GM19239 (cell line): Measurements from ENCODE around the gene ADGRA1.
"Not testable (repeated sequence)": the region's sequence is repeated elsewhere in the genome, so short reads cannot be mapped to it uniquely, and the experiment has no call there.

Experiments
- DNase-seq: peaks from one replicate; pipeline ENCODE4 v3.0.0; 2011; ENCODE audit warnings: low spot score; ENCODE audit not compliant: insufficient read length
- FAIRE-seq: peaks from 2 replicates; lab custom pipeline; 2011; peaks lifted over from hg19 to GRCh38; lab: Jason Lieb, UNC

Gene ADGRA1

DNA sequence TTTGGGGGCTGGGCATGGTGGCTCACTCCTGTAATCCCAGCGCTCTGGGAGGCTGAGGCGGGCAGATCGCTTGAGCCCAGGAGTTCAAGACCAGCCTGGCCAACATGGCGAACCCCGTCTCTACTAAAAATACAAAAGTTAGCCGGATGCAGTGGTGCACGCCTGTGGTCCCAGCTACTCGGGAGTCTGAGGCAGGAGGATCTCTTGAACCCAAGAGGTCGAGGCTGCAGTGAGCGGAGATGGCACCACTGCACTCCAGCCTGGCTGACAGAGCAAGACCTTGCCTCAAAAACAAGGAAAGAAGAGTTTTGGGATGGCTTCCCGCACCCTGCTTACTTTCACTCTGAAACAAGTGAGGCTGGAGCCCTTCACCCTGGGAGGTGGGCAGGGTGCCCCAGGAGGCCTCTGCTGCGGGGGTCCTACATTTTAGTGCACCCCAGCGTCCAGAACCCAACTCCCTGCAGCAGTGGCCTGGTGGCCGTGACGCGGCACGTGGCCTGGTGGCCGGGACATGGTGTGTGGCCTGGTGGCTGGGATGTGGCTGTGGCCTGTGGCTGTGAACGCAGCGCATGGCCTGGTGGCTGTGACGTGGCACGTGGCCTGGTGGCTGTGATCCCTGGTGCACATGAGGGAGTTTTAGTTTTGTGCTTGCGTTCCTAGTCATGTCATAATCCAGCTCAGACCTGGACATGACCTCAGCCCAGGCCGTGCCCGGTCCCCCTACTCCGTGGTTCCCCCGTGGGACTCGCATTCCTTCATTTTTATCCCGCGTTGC, 81.6 kb downstream of the ADGRA1 start:
- DNase-seq (no peak), FAIRE-seq (no peak)

DNA sequence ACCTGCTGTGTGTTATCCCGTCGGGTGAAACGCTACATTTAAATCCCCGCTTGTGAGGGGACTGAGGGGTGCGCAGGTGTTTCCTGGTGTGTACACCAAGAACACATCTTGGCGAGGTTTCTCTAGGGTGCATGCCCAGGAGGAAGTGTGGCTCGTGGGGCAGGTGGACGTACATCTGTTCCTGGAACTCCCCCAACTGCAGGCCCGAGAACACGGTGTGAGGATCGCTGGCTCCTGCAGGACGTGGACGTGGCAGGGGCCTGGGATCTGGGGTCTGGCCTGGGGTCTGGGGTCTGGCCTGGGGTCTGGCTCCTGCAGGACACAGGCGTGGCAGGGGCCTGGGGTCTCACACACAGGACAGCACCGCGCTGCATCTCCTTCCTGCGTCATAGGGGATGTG, 82.4 kb downstream of the ADGRA1 start:
- no peak for DNase-seq
- no peak for FAIRE-seq

DNA sequence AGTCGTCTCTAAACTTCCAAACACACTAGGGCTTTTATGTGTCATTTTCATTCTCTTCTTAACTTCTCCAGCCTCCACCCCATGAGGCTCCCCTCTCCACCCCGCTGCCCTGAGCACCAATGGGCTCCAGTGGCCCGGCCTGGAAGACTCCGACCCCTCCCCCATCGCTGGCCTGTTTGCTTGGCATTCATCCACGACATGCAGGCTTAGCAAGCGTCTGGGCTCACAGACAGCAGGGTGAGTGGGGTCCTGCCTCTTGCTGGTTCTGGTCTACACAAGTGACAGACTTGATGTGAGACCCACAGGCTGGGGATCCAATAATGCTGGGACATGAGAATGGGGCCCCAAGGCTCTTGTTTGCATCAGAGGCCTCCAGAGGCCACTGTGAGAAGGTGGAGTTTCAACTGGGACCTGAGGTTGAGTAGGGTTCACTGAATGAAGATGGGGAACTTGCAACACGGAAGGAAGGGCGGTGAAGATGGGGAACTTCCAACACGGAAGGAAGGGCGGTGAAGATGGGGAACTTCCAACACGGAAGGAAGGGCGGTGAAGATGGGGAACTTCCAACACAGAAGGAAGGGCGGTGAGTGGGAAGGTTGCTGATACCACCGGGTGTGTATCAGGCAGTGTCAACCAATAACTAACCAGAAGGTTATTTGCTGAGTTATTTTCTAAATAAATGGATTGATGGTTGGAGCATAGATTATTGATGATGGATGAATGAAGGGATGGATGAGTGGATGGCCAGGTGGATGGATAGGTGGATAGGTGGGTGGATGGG, 86.3 kb downstream of the ADGRA1 start:
- no peak for DNase-seq
- no peak for FAIRE-seq

- FAIRE-seq, result no peak
- no peak for DNase-seq
Observed at GRCh38 chr10:133174689-133175263, 87.1 kb downstream of the ADGRA1 start.

GRCh38 chr10:133175624-133176023, 87.9 kb downstream of the ADGRA1 start:
- not testable (repeated sequence) for FAIRE-seq, DNase-seq

GRCh38 chr10:133176546-133176945, 88.8 kb downstream of the ADGRA1 start:
- FAIRE-seq, result no peak
- no peak for DNase-seq

- FAIRE-seq, result no peak
- DNase-seq, result no peak
Observed at GRCh38 chr10:133177380-133178157, 89.8 kb downstream of the ADGRA1 start.

GRCh38 chr10:133178357-133179127, 90.8 kb downstream of the ADGRA1 start:
- DNase-seq (no peak), FAIRE-seq (no peak)

DNA sequence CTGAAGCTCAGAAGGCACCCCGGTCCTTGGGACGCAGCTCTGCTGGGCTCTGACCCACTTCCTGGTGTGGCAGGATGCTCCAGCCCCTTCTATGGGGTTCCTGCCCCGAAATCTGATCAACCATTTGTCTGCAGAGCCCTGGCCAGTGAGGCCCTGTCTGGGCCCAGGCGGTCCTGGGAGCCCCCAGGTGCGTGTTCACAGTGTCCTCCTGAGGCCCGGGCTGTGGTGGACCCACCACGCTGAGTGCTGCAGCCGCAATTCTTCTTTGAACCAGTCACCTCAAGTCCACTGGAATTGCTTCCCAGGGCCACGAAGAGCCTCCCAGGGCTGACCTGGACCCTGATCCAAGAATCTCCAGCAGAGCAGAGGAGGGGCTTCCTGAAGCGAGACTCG, 91.4 kb downstream of the ADGRA1 start:
- DNase-seq, result no peak

DNA sequence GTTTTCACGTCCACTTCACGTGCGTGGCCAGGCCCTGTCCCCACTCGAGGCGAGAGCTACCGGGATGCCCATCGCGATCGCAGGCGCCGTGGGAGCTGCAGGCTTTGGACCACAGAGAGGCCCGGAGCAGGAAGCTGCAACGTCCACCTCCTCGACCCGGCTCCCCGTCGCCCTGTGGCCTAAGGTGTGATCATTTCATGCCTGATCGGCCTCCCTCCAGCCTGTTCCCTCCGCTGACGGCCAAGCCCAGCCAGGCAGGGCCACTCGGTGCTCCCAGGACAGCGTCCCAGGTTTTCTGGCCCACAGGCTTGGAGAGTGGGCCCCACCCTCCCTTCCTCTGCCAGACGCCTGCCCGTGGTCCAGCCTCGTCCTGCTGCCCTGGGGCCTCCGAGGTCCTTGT, 91.9 kb downstream of the ADGRA1 start:
- DNase-seq (no peak), FAIRE-seq (no peak)

More for the DNA sequence above, 91.4 kb downstream of the ADGRA1 start:
- no peak for FAIRE-seq

DNA sequence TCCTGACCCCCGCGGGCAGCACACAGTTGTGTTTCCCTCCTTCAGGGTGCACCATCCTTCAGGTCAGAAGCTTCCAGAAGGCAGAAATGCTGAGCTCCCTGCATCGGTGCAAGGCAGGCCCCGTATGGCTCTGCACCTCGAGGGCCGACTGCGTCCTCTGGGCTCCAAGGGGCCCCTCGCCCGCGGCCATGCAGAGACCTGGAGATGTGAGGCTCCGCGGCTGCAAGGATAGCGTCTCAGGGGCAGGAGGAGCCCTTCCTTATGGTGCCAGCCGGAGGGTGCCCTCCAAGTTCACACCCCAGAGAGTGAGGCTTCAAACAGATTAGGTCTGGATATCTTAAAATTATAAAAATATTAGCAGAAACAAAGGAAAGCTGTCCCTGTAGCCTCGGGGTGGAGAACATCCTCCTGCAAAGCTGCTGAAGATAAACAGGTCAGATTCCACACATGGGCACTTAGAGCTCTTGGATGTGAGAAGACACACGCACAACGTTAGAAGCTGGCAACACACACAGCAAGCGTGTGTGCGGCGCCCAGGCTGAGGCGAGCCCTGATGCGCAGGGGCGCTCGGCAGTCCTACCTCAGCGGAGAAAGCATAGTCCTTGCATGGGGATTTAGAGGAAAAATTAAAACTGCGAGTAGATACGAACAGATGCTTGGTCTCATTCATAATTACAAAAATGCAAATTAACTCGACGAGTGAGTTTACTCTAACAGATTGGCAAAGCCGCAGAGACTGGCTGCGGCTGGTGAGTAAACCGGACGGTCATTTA, 92.7 kb downstream of the ADGRA1 start:
- FAIRE-seq (no peak), DNase-seq (no peak)

- no peak for FAIRE-seq
- DNase-seq, result no peak
Observed at GRCh38 chr10:133180965-133181639, 93.4 kb downstream of the ADGRA1 start.
